GM12892 (cell line): ENCODE data around the gene MAPK14.

Experiments
- POLR2A ChIP-seq: IDR thresholded peaks from 2 replicates; pipeline ENCODE4 v1.6.1; 2011; ENCODE audit warnings: low read depth, low read length, control low read depth
- POLR2AphosphoS5 ChIP-seq: IDR thresholded peaks from 2 replicates; pipeline ENCODE4 v1.6.1; 2011; ENCODE audit warnings: low read depth, low read length, control low read depth

- TF ChIP-seq POLR2A (no peak), POLR2AphosphoS5 (no peak)
Measured at GRCh38 chr6:36113703-36114102, 86.1 kb downstream of the MAPK14 start.
